Spinal cord (tissue), 10 donors: ENCODE measurements around the gene RPTOR. TPM values are rescaled to one million over a fixed set of nuclear protein-coding genes. Genes with fewer than 3 reads are reported as not detected.

Source experiments
- DNase-seq, 6 donors: peaks; one replicate each; pipeline versions ENCODE4 v3.0.0 to v3.0.0-alpha.2; 2013 to 2015; ENCODE audit warnings: low spot score in 6 of 6, low read depth in 4 of 6
- H3K27ac ChIP-seq: one replicate; pipeline ENCODE4 v1.5.1; 2013; ENCODE audit warnings: low read depth, low read length, control low read depth
- H3K27me3 ChIP-seq: one replicate; pipeline ENCODE4 v1.6.1; 2013; ENCODE audit warnings: low read length; ENCODE audit not compliant: control insufficient read depth, insufficient read depth
- H3K36me3 ChIP-seq: one replicate; pipeline ENCODE4 v1.6.1; 2013; ENCODE audit warnings: low read length; ENCODE audit not compliant: control insufficient read depth, insufficient read depth
- H3K4me1 ChIP-seq: one replicate; pipeline ENCODE4 v1.6.1; 2013; ENCODE audit warnings: low read length; ENCODE audit not compliant: control insufficient read depth, insufficient read depth
- H3K4me3 ChIP-seq: one replicate; pipeline ENCODE4 v1.5.1; 2013; ENCODE audit warnings: low read depth, low read length, control low read depth
- H3K9me3 ChIP-seq: one replicate; pipeline ENCODE4 v1.6.1; 2013; ENCODE audit warnings: low read length; ENCODE audit not compliant: control insufficient read depth, insufficient read depth
- WGBS: methylation state at CpG from one replicate; pipeline ENCODE4 v1.1.5; 2013; ENCODE audit warnings: missing lambda C conversion rate; ENCODE audit not compliant: insufficient coverage; 5-methylcytosine and 5-hydroxymethylcytosine counted together
- polyA plus RNA-seq, 2 donors: library from polyadenylated mRNA; unstranded; fragments of 120-200 nt; gene quantifications; one replicate each; pipeline ENCODE4 v1.2.1, GENCODE V29; 2013; ENCODE audit not compliant: insufficient read length in 2 of 2
- total RNA-seq, 2 donors: library from RNA; depleted of rRNA in 1 of 2; stranded (reverse); fragments of 120-200 nt in 1 of 2; fragments of >200 nt in 1 of 2; gene quantifications; one replicate each; pipeline versions ENCODE4 v1.2.3 to v1.2.4, GENCODE V29; 2013 to 2014
- donor health status: healthy.

Gene RPTOR
- total and polyA plus RNA-seq, 4 donors = 17.1 to 27.2 (median 21.6) TPM

DNA sequence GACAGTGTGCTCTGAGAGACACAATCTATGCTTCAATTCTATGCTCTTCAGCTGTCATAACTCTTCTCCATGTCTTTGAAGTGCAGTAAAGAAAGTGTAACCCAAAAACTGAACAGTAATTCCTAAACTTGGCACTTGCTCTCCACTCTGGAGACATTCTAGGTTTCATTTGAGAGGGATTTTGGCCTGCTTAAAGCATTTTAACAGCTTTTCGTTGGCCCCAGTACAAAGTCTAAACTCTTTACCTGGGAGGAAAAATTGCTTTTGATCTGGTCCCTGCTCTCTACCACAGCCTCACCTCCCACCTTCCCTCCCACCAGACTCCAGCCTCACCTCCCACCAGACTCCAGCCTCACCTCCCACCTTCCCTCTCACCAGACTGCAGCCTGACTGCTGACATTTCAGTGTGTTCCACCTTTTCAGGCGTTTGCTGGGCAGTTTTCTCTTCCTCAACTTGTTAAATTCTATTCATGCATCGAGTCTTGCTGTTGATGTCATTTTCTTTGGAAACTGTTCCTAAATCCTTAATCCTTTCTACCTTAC is 132.6 kb downstream of the RPTOR start:
- H3K4me3 ChIP-seq = no peak overlapping the region
- no peaks in the 10 kb centered on the region for H3K27me3 ChIP-seq
- H3K27ac ChIP-seq = no peak overlapping the region
- no peak for DNase-seq
- H3K9me3 ChIP-seq = no peaks in the 10 kb centered on the region
- peaks cover 25% of the 10 kb centered on the region for H3K4me1 ChIP-seq
- peaks cover 3% of the 10 kb centered on the region for H3K36me3 ChIP-seq
- WGBS = 91% methylated on average over 3 of the region's 3 CpGs

DNA sequence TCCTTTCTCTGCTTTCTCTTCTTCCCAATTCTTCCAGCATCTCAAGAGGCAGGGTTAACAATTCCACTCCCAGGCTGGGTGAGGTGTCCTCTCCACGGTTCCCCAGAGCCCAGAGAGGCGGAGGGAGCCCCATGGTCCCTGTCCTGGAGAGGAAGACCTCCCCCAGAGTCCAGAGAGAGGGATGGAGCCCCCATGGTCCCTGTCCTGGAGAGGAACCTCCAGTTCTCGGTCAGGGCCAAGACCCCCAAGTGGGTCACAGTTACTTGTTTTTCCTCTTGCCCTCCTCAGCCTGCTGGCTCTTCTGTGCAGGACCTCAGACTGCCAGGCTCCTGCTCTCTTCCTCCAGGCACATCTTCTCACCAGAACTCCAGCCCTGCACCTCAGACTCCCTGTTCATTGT is 135.2 kb downstream of the RPTOR start:
- Histone ChIP-seq H3K4me1 (peaks cover 32% of the 10 kb centered on the region), H3K4me3 (no peak overlapping the region), H3K27ac (no peak overlapping the region), H3K36me3 (peaks cover 3% of the 10 kb centered on the region), H3K27me3 (no peaks in the 10 kb centered on the region), H3K9me3 (no peaks in the 10 kb centered on the region)
- no peak for DNase-seq
- 91% methylated on average over 3 of the region's 3 CpGs for WGBS

DNA sequence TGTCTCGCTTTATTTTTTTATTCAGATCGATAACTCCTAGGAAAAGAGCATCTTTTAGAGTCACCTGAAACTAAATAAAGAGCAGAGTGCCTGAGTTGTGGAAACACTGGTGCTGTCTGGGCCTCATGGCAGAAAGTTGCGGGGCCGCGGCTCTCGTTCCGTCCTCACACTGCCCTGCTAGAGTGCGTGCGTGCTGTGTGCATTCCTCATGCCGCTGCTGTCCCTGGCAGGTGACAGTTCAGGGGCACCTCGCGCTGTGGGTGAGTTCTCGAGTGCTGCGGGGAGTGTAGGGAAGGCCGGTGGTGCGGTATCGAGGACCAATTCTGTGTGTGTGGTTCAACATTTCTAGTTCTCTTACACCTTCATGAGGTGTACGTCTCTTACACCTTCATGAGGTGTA is 136.6 kb downstream of the RPTOR start:
- Histone ChIP-seq H3K4me3 (no peak overlapping the region), H3K27me3 (no peaks in the 10 kb centered on the region), H3K4me1 (peaks cover 31% of the 10 kb centered on the region), H3K9me3 (no peaks in the 10 kb centered on the region), H3K27ac (no peak overlapping the region), H3K36me3 (no peaks in the 10 kb centered on the region)
- WGBS = 96% methylated on average over 16 of the region's 18 CpGs
- DNase-seq = no peak

DNA sequence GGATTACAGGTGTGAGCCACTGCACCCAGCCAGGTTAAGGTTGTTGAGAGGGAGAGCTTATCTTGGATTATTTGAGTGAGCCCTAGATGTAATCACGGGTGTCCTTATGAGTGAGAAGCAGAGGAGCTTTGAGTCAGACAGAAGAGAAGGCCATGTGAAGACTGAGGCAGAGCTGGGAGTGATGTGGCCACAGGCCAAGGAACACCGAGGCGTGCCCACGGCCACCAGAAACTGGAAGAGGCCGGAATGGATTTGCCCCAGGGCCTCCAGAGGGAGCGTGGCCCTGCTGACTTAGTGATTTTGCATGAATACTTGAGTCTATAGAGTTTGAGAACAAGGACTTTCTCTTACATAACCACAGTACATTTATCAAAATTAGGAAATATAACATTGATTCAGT is 137.7 kb downstream of the RPTOR start:
- Histone ChIP-seq H3K4me1 (peaks cover 32% of the 10 kb centered on the region), H3K4me3 (no peak overlapping the region), H3K36me3 (no peaks in the 10 kb centered on the region), H3K27ac (no peak overlapping the region), H3K9me3 (no peaks in the 10 kb centered on the region), H3K27me3 (no peaks in the 10 kb centered on the region)
- WGBS = 100% methylated on average over 4 of the region's 6 CpGs
- DNase-seq = no peak

GRCh38 chr17:80683625-80684104 is 139.0 kb downstream of the RPTOR start:
- H3K36me3 ChIP-seq = no peaks in the 10 kb centered on the region
- H3K27ac ChIP-seq = peak overlapping the region; percentile 36
- no peaks in the 10 kb centered on the region for H3K9me3 ChIP-seq
- H3K4me1 ChIP-seq = peaks cover 30% of the 10 kb centered on the region
- H3K27me3 ChIP-seq = no peaks in the 10 kb centered on the region
- DNase-seq = peak in 5 of 6 donors; percentile 63 to 84 (median 71)
- 43% methylated on average over 5 of the region's 10 CpGs for WGBS
- no peak overlapping the region for H3K4me3 ChIP-seq

DNA sequence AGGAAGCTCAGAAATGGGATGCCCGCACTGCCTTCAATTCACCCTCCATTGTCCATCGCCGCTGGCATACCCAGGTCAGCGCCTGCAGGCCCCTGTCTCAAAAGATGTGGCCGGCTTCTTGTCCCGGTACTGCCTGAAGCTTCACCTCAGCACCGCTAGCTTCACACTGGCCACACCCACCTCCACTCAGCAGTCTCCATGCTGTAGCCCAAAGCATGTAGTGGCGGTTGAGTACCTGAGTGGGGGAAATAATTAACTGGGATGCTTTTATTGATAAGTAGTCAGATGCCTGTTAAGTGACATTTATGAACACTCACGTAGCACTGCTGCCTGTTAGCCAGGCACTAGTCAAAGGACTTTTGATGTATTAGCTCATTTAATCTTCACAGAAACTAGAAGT is 143.2 kb downstream of the RPTOR start:
- 100% methylated on average over 5 of the region's 9 CpGs for WGBS
- no peak for DNase-seq
- no peak overlapping the region for H3K27ac ChIP-seq
- no peak overlapping the region for H3K4me3 ChIP-seq
- H3K36me3 ChIP-seq = no peaks in the 10 kb centered on the region
- H3K9me3 ChIP-seq = no peaks in the 10 kb centered on the region
- no peaks in the 10 kb centered on the region for H3K27me3 ChIP-seq
- H3K4me1 ChIP-seq = peaks cover 11% of the 10 kb centered on the region

DNA sequence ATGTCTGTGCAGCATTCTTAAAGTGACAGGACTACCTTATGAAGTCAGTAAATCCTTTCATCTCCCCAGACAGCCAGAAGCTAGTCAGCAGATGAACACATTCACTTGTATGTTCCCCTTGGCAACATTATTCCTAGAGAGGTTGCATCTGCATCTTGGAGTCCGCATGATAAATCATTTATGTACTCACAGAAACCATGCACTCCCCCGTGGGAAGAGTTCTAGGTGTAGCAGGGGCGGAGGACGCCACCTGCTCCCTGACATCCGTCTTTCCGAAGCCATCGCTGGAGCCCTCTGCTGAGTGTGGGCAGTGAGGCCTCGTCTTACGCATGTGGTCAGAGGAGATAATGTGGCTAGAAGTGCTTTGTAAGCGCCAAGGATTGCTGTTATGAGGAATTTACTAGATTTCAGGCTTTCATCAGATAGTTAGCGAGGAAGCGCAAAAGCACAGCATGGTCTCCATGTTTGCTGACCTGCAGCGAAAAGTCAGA is 144.5 kb downstream of the RPTOR start:
- H3K9me3 ChIP-seq = no peaks in the 10 kb centered on the region
- no peak overlapping the region for H3K4me3 ChIP-seq
- no peaks in the 10 kb centered on the region for H3K27me3 ChIP-seq
- no peak overlapping the region for H3K27ac ChIP-seq
- peaks cover 20% of the 10 kb centered on the region for H3K4me1 ChIP-seq
- DNase-seq = peak in 1 of 6 donors; percentile 81
- WGBS = 60% methylated on average over 6 of the region's 13 CpGs
- H3K36me3 ChIP-seq = no peaks in the 10 kb centered on the region

DNA sequence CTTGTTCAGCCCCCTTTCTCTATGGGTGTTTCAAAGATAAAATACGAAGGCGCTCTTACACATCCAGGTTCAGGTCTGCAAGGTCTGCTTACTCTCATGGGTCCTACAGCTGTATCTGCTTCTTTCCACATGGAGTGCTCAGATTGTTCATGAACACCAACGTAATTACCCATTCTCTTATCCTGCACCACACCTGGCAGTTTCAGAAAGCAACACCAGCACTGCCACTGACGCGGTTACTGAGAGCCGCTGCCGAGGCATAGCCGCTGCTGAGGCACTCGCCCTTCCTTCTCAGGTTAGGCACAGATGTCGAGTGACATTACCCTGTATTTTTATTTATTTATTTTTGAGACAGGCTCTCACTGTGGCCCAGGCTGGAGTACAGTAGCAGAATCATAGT is 147.1 kb downstream of the RPTOR start:
- 96% methylated on average over 7 of the region's 10 CpGs for WGBS
- Histone ChIP-seq H3K9me3 (no peaks in the 10 kb centered on the region), H3K36me3 (no peaks in the 10 kb centered on the region), H3K4me3 (no peak overlapping the region), H3K27me3 (no peaks in the 10 kb centered on the region), H3K27ac (no peak overlapping the region), H3K4me1 (peaks cover 39% of the 10 kb centered on the region)
- DNase-seq = no peak

- Histone ChIP-seq H3K9me3 (no peaks in the 10 kb centered on the region), H3K36me3 (no peaks in the 10 kb centered on the region), H3K4me3 (no peak overlapping the region), H3K27ac (no peak overlapping the region), H3K4me1 (peaks cover 38% of the 10 kb centered on the region), H3K27me3 (no peaks in the 10 kb centered on the region)
- 37% methylated on average over 8 of the region's 13 CpGs for WGBS
- no peak for DNase-seq
Measured at GRCh38 chr17:80692931-80693467, 148.4 kb downstream of the RPTOR start.

DNA sequence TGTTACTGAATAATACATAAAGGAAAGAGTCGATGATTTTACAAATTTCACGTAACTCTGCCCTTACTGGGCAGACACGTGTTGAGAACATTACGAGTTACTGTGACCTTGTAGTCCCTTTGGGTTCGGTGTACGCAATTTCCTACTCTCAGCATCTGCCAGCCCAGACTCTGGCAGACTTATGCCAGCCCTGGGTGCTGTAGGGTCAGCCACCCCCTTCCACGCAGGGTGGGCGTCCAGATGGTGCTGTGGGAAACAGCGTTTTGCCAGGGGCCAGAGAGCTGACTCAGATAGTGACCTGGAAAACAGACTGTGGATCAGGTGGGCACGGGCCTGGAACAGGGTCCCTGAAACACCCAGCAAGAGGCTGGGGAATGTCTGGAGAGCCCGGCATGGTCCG is 148.9 kb downstream of the RPTOR start:
- Histone ChIP-seq H3K27me3 (no peaks in the 10 kb centered on the region), H3K27ac (no peak overlapping the region), H3K9me3 (no peaks in the 10 kb centered on the region), H3K4me1 (peaks cover 41% of the 10 kb centered on the region), H3K4me3 (no peak overlapping the region), H3K36me3 (no peaks in the 10 kb centered on the region)
- WGBS = 74% methylated on average over 10 of the region's 12 CpGs
- DNase-seq = no peak
